Measurements from ENCODE around the gene CC2D2B. TPM values are rescaled to one million over a fixed set of nuclear protein-coding genes. Genes with fewer than 3 reads are reported as not detected.

CC2D2B gene
- total RNA-seq, 4 donors from 2014 or later = 1.7 to 5.0 (median 2.4) TPM

DNA sequence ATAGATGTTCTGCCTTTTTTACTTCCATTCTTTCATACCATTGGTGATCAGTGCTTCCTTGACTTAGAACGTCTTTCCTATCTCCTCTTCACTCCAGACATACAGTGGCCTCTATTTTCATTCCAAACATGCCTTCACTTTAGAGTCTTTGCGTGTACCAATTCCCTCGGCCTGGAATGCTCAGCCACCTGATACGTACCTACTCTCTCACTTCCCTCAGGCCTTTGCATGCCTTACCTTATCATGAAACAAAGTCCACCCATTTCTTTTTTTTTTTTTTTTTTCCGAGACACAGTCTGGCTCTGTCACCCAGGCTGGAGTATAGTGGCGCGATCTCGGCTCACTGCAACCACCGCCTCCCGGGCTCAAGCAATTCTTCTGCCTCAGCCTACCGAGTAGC is 133.4 kb downstream of the CC2D2B start:
- ATAC-seq = no peak
- Histone ChIP-seq H3K4me3 (no peak overlapping the region), H3K36me3 (peaks cover 0 to 1% of the 10 kb centered on the region in 2 donors), H3K4me1 (peaks cover 0 to 29% (median 4%) of the 10 kb centered on the region in 3 donors), H3K27ac (no peak overlapping the region), H3K27me3 (no peaks in the 10 kb centered on the region), H3K9me3 (no peaks in the 10 kb centered on the region)
- 81 to 93% methylated on average over 4 to 11 of the region's 11 CpGs for WGBS, 2 donors (ENCODE audit: low coverage in 1 of 2)
- TF ChIP-seq, protein P1, sequence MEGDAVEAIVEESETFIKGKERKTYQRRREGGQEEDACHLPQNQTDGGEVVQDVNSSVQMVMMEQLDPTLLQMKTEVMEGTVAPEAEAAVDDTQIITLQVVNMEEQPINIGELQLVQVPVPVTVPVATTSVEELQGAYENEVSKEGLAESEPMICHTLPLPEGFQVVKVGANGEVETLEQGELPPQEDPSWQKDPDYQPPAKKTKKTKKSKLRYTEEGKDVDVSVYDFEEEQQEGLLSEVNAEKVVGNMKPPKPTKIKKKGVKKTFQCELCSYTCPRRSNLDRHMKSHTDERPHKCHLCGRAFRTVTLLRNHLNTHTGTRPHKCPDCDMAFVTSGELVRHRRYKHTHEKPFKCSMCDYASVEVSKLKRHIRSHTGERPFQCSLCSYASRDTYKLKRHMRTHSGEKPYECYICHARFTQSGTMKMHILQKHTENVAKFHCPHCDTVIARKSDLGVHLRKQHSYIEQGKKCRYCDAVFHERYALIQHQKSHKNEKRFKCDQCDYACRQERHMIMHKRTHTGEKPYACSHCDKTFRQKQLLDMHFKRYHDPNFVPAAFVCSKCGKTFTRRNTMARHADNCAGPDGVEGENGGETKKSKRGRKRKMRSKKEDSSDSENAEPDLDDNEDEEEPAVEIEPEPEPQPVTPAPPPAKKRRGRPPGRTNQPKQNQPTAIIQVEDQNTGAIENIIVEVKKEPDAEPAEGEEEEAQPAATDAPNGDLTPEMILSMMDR (IDR thresholded peaks at IDR 0.05) = no peak
- TF ChIP-seq POLR2AphosphoS5 (IDR thresholded peaks at IDR 0.05) = no peak

- WGBS, 2 donors (ENCODE audit: low coverage in 1 of 2) = 0 to 22% methylated on average over 1 to 10 of the region's 92 CpGs
- Histone ChIP-seq H3K9me3 (no peaks in the 10 kb centered on the region), H3K4me1 (peaks cover 0 to 38% (median 4%) of the 10 kb centered on the region in 3 donors), H3K27ac (peak within 1 kb of the TSS; percentile 39 to 96 (median 90)), H3K27me3 (no peaks in the 10 kb centered on the region), H3K4me3 (peak within 1 kb of the TSS; percentile 55 to 87), H3K36me3 (peaks cover 0 to 8% of the 10 kb centered on the region in 2 donors)
- peak; percentile 72 for TF ChIP-seq POLR2AphosphoS5 (IDR thresholded peaks at IDR 0.05)
- TF ChIP-seq, protein P1 (IDR thresholded peaks at IDR 0.05) = peak in 3 of 4 experiments; percentile 24 to 47 (median 45)
- TF ChIP-seq EP300 (IDR thresholded peaks at IDR 0.05) = no peak
- peak; percentile 72 to 81 for TF ChIP-seq POLR2A (IDR thresholded peaks at IDR 0.05)
- ATAC-seq = peak; percentile 96
These were observed 135.5 kb downstream of the CC2D2B start, which contains the start of gene CCNJ for GRCh38 chr10:96043033-96043892. Gene CCNJ (plus strand): TSS chr10:96043583. CDS start chr10:96044394, 811 bp downstream.

- peaks cover 0 to 38% (median 4%) of the 10 kb centered on the region in 3 donors for H3K4me1 ChIP-seq
- WGBS, 2 donors (ENCODE audit: low coverage in 1 of 2) = 8% methylated on average over 9 of the region's 58 CpGs; no CpG with 5 or more reads in 1 of the 2 donors
- peaks cover 0 to 11% of the 10 kb centered on the region in 2 donors for H3K36me3 ChIP-seq
- H3K4me3 ChIP-seq = peak overlapping the region; percentile 55 to 87
- peak; percentile 51 for ATAC-seq
- no peak for TF ChIP-seq POLR2AphosphoS5 (IDR thresholded peaks at IDR 0.05)
- TF ChIP-seq POLR2A (IDR thresholded peaks at IDR 0.05) = no peak
- TF ChIP-seq EP300 (IDR thresholded peaks at IDR 0.05) = no peak
- TF ChIP-seq, protein P1 (IDR thresholded peaks at IDR 0.05) = no peak
- no peaks in the 10 kb centered on the region for H3K27me3 ChIP-seq
- no peaks in the 10 kb centered on the region for H3K9me3 ChIP-seq
- H3K27ac ChIP-seq = peak overlapping the region; percentile 39 to 96 (median 90)
These were observed 136.3 kb downstream of the CC2D2B start for GRCh38 chr10:96043893-96044715.

GRCh38 chr10:96044736-96045135 is 137.0 kb downstream of the CC2D2B start:
- peaks cover 0 to 11% of the 10 kb centered on the region in 2 donors for H3K36me3 ChIP-seq
- H3K27me3 ChIP-seq = no peaks in the 10 kb centered on the region
- H3K9me3 ChIP-seq = no peaks in the 10 kb centered on the region
- peak overlapping the region in 3 of 4 donors; percentile 87 to 96 (median 92) for H3K27ac ChIP-seq
- peaks cover 0 to 38% (median 4%) of the 10 kb centered on the region in 3 donors for H3K4me1 ChIP-seq
- ATAC-seq = no peak
- H3K4me3 ChIP-seq = peak overlapping the region; percentile 55 to 87
- TF ChIP-seq POLR2A (IDR thresholded peaks at IDR 0.05) = no peak
- TF ChIP-seq, protein P1 (IDR thresholded peaks at IDR 0.05) = no peak
- 29 to 33% methylated on average over 1 to 8 of the region's 8 CpGs for WGBS, 2 donors (ENCODE audit: low coverage in 1 of 2)

All from gastroesophageal sphincter (tissue), 4 donors.